HepG2 (cell line): ENCODE results near the gene FRS2. TPM values are rescaled to one million over a fixed set of nuclear protein-coding genes. Genes with fewer than 3 reads are reported as not detected.

Experiments
- HNF4G ChIP-seq, 2 experiments: sonication (generic) in 1 of 2; formaldehyde crosslinking in 1 of 2; IDR thresholded peaks; 2 replicates each; pipeline versions ENCODE4 v1.4.0 to v1.6.1; 2011 to 2020; ENCODE audit warnings: borderline replicate concordance in 2 of 2, low read depth in 2 of 2, mild to moderate bottlenecking in 2 of 2, low read length in 1 of 2, missing genetic modification reagents in 1 of 2, moderate library complexity in 1 of 2
- KDM3A ChIP-seq: IDR thresholded peaks from 2 replicates; pipeline ENCODE4 v1.6.1; 2018; ENCODE audit warnings: low read depth, missing compliant biosample characterization
- NR1H2 ChIP-seq: sonication (generic); formaldehyde crosslinking; IDR thresholded peaks from 2 replicates; pipeline ENCODE4 v1.8.1; 2022; ENCODE audit warnings: low read depth, missing genetic modification reagents, borderline replicate concordance
- SAP130 ChIP-seq: IDR thresholded peaks from 2 replicates; pipeline ENCODE4 v1.6.1; 2016; ENCODE audit warnings: low read depth
- ZNF230 ChIP-seq: sonication (generic); formaldehyde crosslinking; IDR thresholded peaks from 2 replicates; pipeline ENCODE4 v1.4.0; 2020; ENCODE audit warnings: mild to moderate bottlenecking, missing genetic modification reagents
- polyA plus RNA-seq, 8 experiments: library from polyadenylated mRNA; depleted of rRNA in 3 of 8; stranded (reverse) in 7 of 8; unstranded in 1 of 8; fragments of >200 nt; fragmentation: Illumina TruSeq in 4 of 8; extraction: Trizol in 4 of 8; gene quantifications; 2 replicates each; pipeline versions ENCODE4 v1.2.1 to v1.2.3, GENCODE V29; 2011 to 2016; ENCODE audit warnings: low read depth in 4 of 8, missing spikeins in 1 of 8, mixed read lengths in 1 of 8; ENCODE audit not compliant: insufficient read depth in 1 of 8
- total RNA-seq, 5 experiments: library from RNA; depleted of rRNA; stranded (reverse); fragments of >200 nt; fragmentation: Illumina TruSeq; extraction: Trizol; gene quantifications; 2 replicates each; pipeline ENCODE4 v1.2.3, GENCODE V29; 2016; ENCODE audit warnings: low read depth in 1 of 5
- TF ChIP-seq, protein P1 (sequence below): IDR thresholded peaks from 2 replicates; pipeline ENCODE4 v1.4.0; 2020; ENCODE audit warnings: mild to moderate bottlenecking, missing genetic modification reagents
- TF ChIP-seq, protein P2 (sequence below): sonication (generic); IDR thresholded peaks from 2 replicates; pipeline ENCODE4 v1.6.1; 2016; ENCODE audit warnings: low read depth, borderline replicate concordance
- TF ChIP-seq, protein P3 (sequence below): sonication (generic); formaldehyde crosslinking; IDR thresholded peaks from 2 replicates; pipeline ENCODE4 v1.4.0; 2020; ENCODE audit warnings: mild to moderate bottlenecking, low read depth, missing genetic modification reagents
- TF ChIP-seq, protein P4 (sequence below): sonication (generic); formaldehyde crosslinking; IDR thresholded peaks from 2 replicates; pipeline ENCODE4 v1.4.0; 2020; ENCODE audit warnings: missing genetic modification reagents; ENCODE audit errors: not compliant biosample characterization
- TF ChIP-seq, protein P5 (sequence below): sonication (generic); formaldehyde crosslinking; IDR thresholded peaks from 2 replicates; pipeline ENCODE4 v1.4.0; 2020; ENCODE audit warnings: missing genetic modification reagents
- TF ChIP-seq, protein P6 (sequence below): sonication (generic); formaldehyde crosslinking; IDR thresholded peaks from 2 replicates; pipeline ENCODE4 v1.9.0; 2021; ENCODE audit warnings: mild to moderate bottlenecking, missing genetic modification reagents

Gene FRS2
- total and polyA plus RNA-seq, 2 of the 13 experiments (the other 11 are each of a cell fraction or from before 2014, with no cell fraction given), result 8.3 to 16.8 TPM

DNA sequence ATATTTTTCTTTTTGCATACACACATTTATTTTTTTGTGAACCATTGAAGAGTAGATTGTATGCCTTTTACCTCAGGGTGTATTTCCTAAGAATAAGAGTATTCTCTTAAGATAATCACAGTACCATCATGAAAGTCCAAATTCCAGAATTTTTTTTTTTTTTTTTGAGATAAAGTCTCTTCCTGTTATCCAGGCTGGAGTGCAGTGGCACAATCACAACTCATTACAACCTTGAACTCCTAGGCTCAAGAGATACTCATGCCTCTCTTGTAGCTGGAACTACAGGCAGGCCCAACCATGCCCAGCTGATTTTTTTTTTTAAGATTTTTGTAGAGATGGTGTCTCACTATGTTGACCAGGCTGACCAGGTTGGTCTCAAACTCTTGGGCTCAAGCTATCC is 10.9 kb downstream of the FRS2 start (continued):
- TF ChIP-seq, protein P1, sequence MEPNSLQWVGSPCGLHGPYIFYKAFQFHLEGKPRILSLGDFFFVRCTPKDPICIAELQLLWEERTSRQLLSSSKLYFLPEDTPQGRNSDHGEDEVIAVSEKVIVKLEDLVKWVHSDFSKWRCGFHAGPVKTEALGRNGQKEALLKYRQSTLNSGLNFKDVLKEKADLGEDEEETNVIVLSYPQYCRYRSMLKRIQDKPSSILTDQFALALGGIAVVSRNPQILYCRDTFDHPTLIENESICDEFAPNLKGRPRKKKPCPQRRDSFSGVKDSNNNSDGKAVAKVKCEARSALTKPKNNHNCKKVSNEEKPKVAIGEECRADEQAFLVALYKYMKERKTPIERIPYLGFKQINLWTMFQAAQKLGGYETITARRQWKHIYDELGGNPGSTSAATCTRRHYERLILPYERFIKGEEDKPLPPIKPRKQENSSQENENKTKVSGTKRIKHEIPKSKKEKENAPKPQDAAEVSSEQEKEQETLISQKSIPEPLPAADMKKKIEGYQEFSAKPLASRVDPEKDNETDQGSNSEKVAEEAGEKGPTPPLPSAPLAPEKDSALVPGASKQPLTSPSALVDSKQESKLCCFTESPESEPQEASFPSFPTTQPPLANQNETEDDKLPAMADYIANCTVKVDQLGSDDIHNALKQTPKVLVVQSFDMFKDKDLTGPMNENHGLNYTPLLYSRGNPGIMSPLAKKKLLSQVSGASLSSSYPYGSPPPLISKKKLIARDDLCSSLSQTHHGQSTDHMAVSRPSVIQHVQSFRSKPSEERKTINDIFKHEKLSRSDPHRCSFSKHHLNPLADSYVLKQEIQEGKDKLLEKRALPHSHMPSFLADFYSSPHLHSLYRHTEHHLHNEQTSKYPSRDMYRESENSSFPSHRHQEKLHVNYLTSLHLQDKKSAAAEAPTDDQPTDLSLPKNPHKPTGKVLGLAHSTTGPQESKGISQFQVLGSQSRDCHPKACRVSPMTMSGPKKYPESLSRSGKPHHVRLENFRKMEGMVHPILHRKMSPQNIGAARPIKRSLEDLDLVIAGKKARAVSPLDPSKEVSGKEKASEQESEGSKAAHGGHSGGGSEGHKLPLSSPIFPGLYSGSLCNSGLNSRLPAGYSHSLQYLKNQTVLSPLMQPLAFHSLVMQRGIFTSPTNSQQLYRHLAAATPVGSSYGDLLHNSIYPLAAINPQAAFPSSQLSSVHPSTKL, result peak; percentile 43; the same call in 1 of the 2 replicates
- TF ChIP-seq, protein P2, sequence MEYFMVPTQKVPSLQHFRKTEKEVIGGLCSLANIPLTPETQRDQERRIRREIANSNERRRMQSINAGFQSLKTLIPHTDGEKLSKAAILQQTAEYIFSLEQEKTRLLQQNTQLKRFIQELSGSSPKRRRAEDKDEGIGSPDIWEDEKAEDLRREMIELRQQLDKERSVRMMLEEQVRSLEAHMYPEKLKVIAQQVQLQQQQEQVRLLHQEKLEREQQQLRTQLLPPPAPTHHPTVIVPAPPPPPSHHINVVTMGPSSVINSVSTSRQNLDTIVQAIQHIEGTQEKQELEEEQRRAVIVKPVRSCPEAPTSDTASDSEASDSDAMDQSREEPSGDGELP, result peak; percentile 37; the same call in 1 of the 2 replicates
- TF ChIP-seq NR1H2 (CRISPR knock-in tag), result no peak
- TF ChIP-seq, protein P3, sequence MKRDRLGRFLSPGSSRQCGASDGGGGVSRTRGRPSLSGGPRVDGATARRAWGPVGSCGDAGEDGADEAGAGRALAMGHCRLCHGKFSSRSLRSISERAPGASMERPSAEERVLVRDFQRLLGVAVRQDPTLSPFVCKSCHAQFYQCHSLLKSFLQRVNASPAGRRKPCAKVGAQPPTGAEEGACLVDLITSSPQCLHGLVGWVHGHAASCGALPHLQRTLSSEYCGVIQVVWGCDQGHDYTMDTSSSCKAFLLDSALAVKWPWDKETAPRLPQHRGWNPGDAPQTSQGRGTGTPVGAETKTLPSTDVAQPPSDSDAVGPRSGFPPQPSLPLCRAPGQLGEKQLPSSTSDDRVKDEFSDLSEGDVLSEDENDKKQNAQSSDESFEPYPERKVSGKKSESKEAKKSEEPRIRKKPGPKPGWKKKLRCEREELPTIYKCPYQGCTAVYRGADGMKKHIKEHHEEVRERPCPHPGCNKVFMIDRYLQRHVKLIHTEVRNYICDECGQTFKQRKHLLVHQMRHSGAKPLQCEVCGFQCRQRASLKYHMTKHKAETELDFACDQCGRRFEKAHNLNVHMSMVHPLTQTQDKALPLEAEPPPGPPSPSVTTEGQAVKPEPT (CRISPR knock-in tag), result no peak
- TF ChIP-seq HNF4G (IDR thresholded peaks at IDR 0.05; ENCODE audit: borderline replicate concordance, low read depth, low read length), result 0 out of 2 replicates have a peak, but pooled peaks have one; percentile 19
- TF ChIP-seq HNF4G (CRISPR knock-in tag; IDR thresholded peaks at IDR 0.05; ENCODE audit: borderline replicate concordance, low read depth), result no peak
- no peak for TF ChIP-seq ZNF230
- TF ChIP-seq, protein P4, sequence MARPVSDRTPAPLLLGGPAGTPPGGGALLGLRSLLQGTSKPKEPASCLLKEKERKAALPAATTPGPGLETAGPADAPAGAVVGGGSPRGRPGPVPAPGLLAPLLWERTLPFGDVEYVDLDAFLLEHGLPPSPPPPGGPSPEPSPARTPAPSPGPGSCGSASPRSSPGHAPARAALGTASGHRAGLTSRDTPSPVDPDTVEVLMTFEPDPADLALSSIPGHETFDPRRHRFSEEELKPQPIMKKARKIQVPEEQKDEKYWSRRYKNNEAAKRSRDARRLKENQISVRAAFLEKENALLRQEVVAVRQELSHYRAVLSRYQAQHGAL (CRISPR knock-in tag), result no peak
- peak; percentile 20; the same call in 1 of the 2 replicates for TF ChIP-seq SAP130
- TF ChIP-seq, protein P5, sequence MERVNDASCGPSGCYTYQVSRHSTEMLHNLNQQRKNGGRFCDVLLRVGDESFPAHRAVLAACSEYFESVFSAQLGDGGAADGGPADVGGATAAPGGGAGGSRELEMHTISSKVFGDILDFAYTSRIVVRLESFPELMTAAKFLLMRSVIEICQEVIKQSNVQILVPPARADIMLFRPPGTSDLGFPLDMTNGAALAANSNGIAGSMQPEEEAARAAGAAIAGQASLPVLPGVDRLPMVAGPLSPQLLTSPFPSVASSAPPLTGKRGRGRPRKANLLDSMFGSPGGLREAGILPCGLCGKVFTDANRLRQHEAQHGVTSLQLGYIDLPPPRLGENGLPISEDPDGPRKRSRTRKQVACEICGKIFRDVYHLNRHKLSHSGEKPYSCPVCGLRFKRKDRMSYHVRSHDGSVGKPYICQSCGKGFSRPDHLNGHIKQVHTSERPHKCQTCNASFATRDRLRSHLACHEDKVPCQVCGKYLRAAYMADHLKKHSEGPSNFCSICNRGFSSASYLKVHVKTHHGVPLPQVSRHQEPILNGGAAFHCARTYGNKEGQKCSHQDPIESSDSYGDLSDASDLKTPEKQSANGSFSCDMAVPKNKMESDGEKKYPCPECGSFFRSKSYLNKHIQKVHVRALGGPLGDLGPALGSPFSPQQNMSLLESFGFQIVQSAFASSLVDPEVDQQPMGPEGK (CRISPR knock-in tag), result no peak
- TF ChIP-seq, protein P6, sequence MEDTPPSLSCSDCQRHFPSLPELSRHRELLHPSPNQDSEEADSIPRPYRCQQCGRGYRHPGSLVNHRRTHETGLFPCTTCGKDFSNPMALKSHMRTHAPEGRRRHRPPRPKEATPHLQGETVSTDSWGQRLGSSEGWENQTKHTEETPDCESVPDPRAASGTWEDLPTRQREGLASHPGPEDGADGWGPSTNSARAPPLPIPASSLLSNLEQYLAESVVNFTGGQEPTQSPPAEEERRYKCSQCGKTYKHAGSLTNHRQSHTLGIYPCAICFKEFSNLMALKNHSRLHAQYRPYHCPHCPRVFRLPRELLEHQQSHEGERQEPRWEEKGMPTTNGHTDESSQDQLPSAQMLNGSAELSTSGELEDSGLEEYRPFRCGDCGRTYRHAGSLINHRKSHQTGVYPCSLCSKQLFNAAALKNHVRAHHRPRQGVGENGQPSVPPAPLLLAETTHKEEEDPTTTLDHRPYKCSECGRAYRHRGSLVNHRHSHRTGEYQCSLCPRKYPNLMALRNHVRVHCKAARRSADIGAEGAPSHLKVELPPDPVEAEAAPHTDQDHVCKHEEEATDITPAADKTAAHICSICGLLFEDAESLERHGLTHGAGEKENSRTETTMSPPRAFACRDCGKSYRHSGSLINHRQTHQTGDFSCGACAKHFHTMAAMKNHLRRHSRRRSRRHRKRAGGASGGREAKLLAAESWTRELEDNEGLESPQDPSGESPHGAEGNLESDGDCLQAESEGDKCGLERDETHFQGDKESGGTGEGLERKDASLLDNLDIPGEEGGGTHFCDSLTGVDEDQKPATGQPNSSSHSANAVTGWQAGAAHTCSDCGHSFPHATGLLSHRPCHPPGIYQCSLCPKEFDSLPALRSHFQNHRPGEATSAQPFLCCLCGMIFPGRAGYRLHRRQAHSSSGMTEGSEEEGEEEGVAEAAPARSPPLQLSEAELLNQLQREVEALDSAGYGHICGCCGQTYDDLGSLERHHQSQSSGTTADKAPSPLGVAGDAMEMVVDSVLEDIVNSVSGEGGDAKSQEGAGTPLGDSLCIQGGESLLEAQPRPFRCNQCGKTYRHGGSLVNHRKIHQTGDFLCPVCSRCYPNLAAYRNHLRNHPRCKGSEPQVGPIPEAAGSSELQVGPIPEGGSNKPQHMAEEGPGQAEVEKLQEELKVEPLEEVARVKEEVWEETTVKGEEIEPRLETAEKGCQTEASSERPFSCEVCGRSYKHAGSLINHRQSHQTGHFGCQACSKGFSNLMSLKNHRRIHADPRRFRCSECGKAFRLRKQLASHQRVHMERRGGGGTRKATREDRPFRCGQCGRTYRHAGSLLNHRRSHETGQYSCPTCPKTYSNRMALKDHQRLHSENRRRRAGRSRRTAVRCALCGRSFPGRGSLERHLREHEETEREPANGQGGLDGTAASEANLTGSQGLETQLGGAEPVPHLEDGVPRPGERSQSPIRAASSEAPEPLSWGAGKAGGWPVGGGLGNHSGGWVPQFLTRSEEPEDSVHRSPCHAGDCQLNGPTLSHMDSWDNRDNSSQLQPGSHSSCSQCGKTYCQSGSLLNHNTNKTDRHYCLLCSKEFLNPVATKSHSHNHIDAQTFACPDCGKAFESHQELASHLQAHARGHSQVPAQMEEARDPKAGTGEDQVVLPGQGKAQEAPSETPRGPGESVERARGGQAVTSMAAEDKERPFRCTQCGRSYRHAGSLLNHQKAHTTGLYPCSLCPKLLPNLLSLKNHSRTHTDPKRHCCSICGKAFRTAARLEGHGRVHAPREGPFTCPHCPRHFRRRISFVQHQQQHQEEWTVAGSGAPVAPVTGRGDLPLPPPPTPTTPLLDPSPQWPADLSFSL (CRISPR knock-in tag), result peak; percentile 36; the same call in 1 of the 2 replicates
- no peak for TF ChIP-seq KDM3A
